Smooth muscle cell (in vitro differentiated cells): ENCODE measurements around the gene CD48. TPM values are rescaled to one million over a fixed set of nuclear protein-coding genes. Genes with fewer than 3 reads are reported as not detected.
"Not testable (repeated sequence)": the region's sequence is repeated elsewhere in the genome, so short reads cannot be mapped to it uniquely, and the experiment has no call there.

ENCODE experiments used
- DNase-seq: peaks from one replicate; lab custom pipeline; 2025; ENCODE audit not compliant: unreplicated experiment; lab: John Stamatoyannopoulos, UW
- H2AFZ ChIP-seq: fragments of 200-600 bp; sonication (generic); 2 replicates; pipeline ENCODE4 v1.6.0; 2016; ENCODE audit warnings: antibody characterized with exemption, low read depth, mild to moderate bottlenecking
- H3F3A ChIP-seq: fragments of 200-600 bp; sonication (generic); 2 replicates; pipeline ENCODE4 v1.6.0; 2017; ENCODE audit warnings: antibody characterized with exemption, low read depth
- H3K27ac ChIP-seq: fragments of 200-600 bp; sonication (generic); 2 replicates; pipeline ENCODE4 v1.5.1; 2016; ENCODE audit warnings: low read depth, mild to moderate bottlenecking
- H3K27me3 ChIP-seq: fragments of 200-600 bp; sonication (generic); 2 replicates; pipeline ENCODE4 v1.6.1; 2016; ENCODE audit warnings: low read depth, mild to moderate bottlenecking
- H3K36me3 ChIP-seq: fragments of 200-600 bp; sonication (generic); 2 replicates; pipeline ENCODE4 v1.5.1; 2016; ENCODE audit warnings: low read depth
- H3K4me1 ChIP-seq: fragments of 200-600 bp; sonication (generic); 2 replicates; pipeline ENCODE4 v1.5.1; 2016; ENCODE audit warnings: low read depth
- H3K4me2 ChIP-seq: fragments of 200-600 bp; sonication (generic); 2 replicates; pipeline ENCODE4 v1.6.0; 2016; ENCODE audit warnings: mild to moderate bottlenecking
- H3K4me3 ChIP-seq: fragments of 200-600 bp; sonication (generic); 2 replicates; pipeline ENCODE4 v1.5.1; 2016; ENCODE audit warnings: mild to moderate bottlenecking
- H3K79me2 ChIP-seq: fragments of 200-600 bp; sonication (generic); 2 replicates; pipeline ENCODE4 v1.6.0; 2016; ENCODE audit warnings: low read depth, mild to moderate bottlenecking
- H3K9ac ChIP-seq: fragments of 200-600 bp; sonication (generic); 2 replicates; pipeline ENCODE4 v1.6.0; 2016; ENCODE audit warnings: low read depth
- H3K9me3 ChIP-seq: fragments of 200-600 bp; sonication (generic); replicated peaks from 2 replicates; pipeline ENCODE4 v1.5.1; 2016; ENCODE audit warnings: low read depth
- H4K20me1 ChIP-seq: fragments of 200-600 bp; sonication (generic); 2 replicates; pipeline ENCODE4 v1.6.0; 2016; ENCODE audit warnings: low read depth
- CTCF ChIP-seq: fragments of 200-600 bp; sonication (generic); IDR thresholded peaks from 2 replicates; pipeline ENCODE4 v1.5.1; 2017; ENCODE audit warnings: borderline replicate concordance, mild to moderate bottlenecking, antibody characterized with exemption; ENCODE audit not compliant: insufficient read depth, poor library complexity, severe bottlenecking
- WGBS: methylation state at CpG from one replicate; pipeline ENCODE4 v1.1.7; 2016; ENCODE audit warnings: low lambda C conversion rate; 5-methylcytosine and 5-hydroxymethylcytosine counted together
- polyA plus RNA-seq: library from polyadenylated mRNA; unstranded; fragments of >200 nt; fragmentation: Nextera tagmentation; extraction: Ambion mirVana; gene quantifications from 2 replicates; pipeline ENCODE4 v1.2.1, GENCODE V29; 2016
- total RNA-seq: library from RNA; depleted of rRNA; stranded (reverse); fragments of >200 nt; gene quantifications from 2 replicates; pipeline ENCODE4 v1.2.3, GENCODE V29; 2014

The CD48 gene
- total and polyA plus RNA-seq, 2 experiments from 2014 or later: 0.37 TPM; not detected in 1

- Histone ChIP-seq H3K27ac (no peak overlapping the region), H2AFZ (no peak overlapping the region), H3K4me2 (no peak overlapping the region), H3K79me2 (no peaks in the 10 kb centered on the region), H3K9me3 (no peaks in the 10 kb centered on the region), H3K36me3 (no peaks in the 10 kb centered on the region), H3K4me3 (no peak overlapping the region), H4K20me1 (no peaks in the 10 kb centered on the region), H3F3A (no peaks in the 10 kb centered on the region), H3K9ac (no peak overlapping the region), H3K27me3 (no peaks in the 10 kb centered on the region), H3K4me1 (no peaks in the 10 kb centered on the region)
- WGBS: 73% methylated on average over 4 of the region's 4 CpGs
- DNase-seq: no peak
- no peak for TF ChIP-seq CTCF
Observed at GRCh38 chr1:160706526-160707235, 4.9 kb downstream of the CD48 start.

GRCh38 chr1:160705742-160706141, 5.9 kb downstream of the CD48 start:
- no peak for TF ChIP-seq CTCF
- Histone ChIP-seq H3K36me3 (no peaks in the 10 kb centered on the region), H3F3A (no peaks in the 10 kb centered on the region), H3K4me3 (no peak overlapping the region), H3K4me1 (no peaks in the 10 kb centered on the region), H3K4me2 (no peak overlapping the region), H2AFZ (no peak overlapping the region), H3K9me3 (no peaks in the 10 kb centered on the region), H3K27me3 (no peaks in the 10 kb centered on the region), H3K79me2 (no peaks in the 10 kb centered on the region), H3K9ac (no peak overlapping the region), H3K27ac (no peak overlapping the region), H4K20me1 (no peaks in the 10 kb centered on the region)
- DNase-seq: no peak

GRCh38 chr1:160705212-160705621, 6.4 kb downstream of the CD48 start:
- not testable (repeated sequence) for H3K27ac ChIP-seq, H4K20me1 ChIP-seq, H3K4me1 ChIP-seq, H3K4me2 ChIP-seq, H2AFZ ChIP-seq, H3K27me3 ChIP-seq, H3K4me3 ChIP-seq, H3F3A ChIP-seq, H3K79me2 ChIP-seq, H3K36me3 ChIP-seq, H3K9me3 ChIP-seq, DNase-seq, H3K9ac ChIP-seq
- 94% methylated on average over 3 of the region's 3 CpGs for WGBS

- no peak overlapping the region for H3K4me2 ChIP-seq
- no peak overlapping the region for H3K4me3 ChIP-seq
- WGBS: 95% methylated on average over 4 of the region's 4 CpGs
- H3K79me2 ChIP-seq: no peaks in the 10 kb centered on the region
- H3K27me3 ChIP-seq: no peaks in the 10 kb centered on the region
- TF ChIP-seq CTCF: no peak
- no peaks in the 10 kb centered on the region for H3K36me3 ChIP-seq
- H3K9me3 ChIP-seq: no peaks in the 10 kb centered on the region
- H3K4me1 ChIP-seq: no peaks in the 10 kb centered on the region
- no peak for DNase-seq
- H3K27ac ChIP-seq: no peak overlapping the region
- no peak overlapping the region for H2AFZ ChIP-seq
- no peak overlapping the region for H3K9ac ChIP-seq
- no peaks in the 10 kb centered on the region for H4K20me1 ChIP-seq
- no peaks in the 10 kb centered on the region for H3F3A ChIP-seq
Observed at GRCh38 chr1:160704250-160704649, 7.4 kb downstream of the CD48 start.
